Astrocyte (in vitro differentiated cells and primary cell): ENCODE measurements around the gene SNRPD3. TPM values are rescaled to one million over a fixed set of nuclear protein-coding genes. Genes with fewer than 3 reads are reported as not detected.

Source experiments
- DNase-seq: peaks from one replicate; pipeline ENCODE4 v3.0.0-alpha.2; 2010; ENCODE audit warnings: low read depth
- FAIRE-seq: peaks from 2 replicates; lab custom pipeline; 2011; peaks lifted over from hg19 to GRCh38; lab: Jason Lieb, UNC
- H2AFZ ChIP-seq: 2 replicates; pipeline ENCODE4 v1.6.0; 2012; ENCODE audit warnings: low read depth, low read length, inconsistent platforms
- H3K27ac ChIP-seq: 2 replicates; pipeline ENCODE4 v1.5.1; 2011; ENCODE audit warnings: low read depth, low read length, inconsistent platforms
- H3K27me3 ChIP-seq: 2 replicates; pipeline ENCODE4 v1.6.0; 2011; ENCODE audit warnings: low read length, inconsistent platforms; ENCODE audit not compliant: insufficient read depth
- H3K36me3 ChIP-seq: 2 replicates; pipeline ENCODE4 v1.5.1; 2011; ENCODE audit warnings: low read length, inconsistent platforms; ENCODE audit not compliant: insufficient read depth
- H3K4me1 ChIP-seq: 2 replicates; pipeline ENCODE4 v1.5.1; 2011; ENCODE audit warnings: low read length, inconsistent platforms; ENCODE audit not compliant: insufficient read depth
- H3K4me2 ChIP-seq: 2 replicates; pipeline ENCODE4 v1.6.0; 2012; ENCODE audit warnings: low read length, inconsistent platforms
- H3K4me3 ChIP-seq: 2 replicates; pipeline ENCODE4 v1.5.1; 2011; ENCODE audit warnings: low read depth, mild to moderate bottlenecking, low read length, inconsistent platforms; ENCODE audit not compliant: insufficient read depth
- H3K79me2 ChIP-seq: 2 replicates; pipeline ENCODE4 v1.6.0; 2012; ENCODE audit warnings: mild to moderate bottlenecking, low read length, inconsistent platforms; ENCODE audit not compliant: insufficient read depth
- H3K9ac ChIP-seq: 2 replicates; pipeline ENCODE4 v1.6.0; 2012; ENCODE audit warnings: mild to moderate bottlenecking, low read length, inconsistent platforms
- H3K9me3 ChIP-seq: 2 replicates; pipeline ENCODE4 v1.5.1; 2012; ENCODE audit warnings: low read depth, mild to moderate bottlenecking, low read length, inconsistent platforms; ENCODE audit not compliant: insufficient read depth
- H4K20me1 ChIP-seq: 2 replicates; pipeline ENCODE4 v1.6.0; 2012; ENCODE audit warnings: low read length, inconsistent platforms; ENCODE audit not compliant: insufficient read depth
- H3K27ac Mint-ChIP-seq: one replicate; pipeline ENCODE4 v1.8.0; 2021; ENCODE audit warnings: mild to moderate bottlenecking, mixed read lengths; ENCODE audit not compliant: unreplicated experiment
- H3K27me3 Mint-ChIP-seq: one replicate; pipeline ENCODE4 v1.8.0; 2021; ENCODE audit warnings: low read depth, mixed read lengths; ENCODE audit not compliant: unreplicated experiment
- H3K36me3 Mint-ChIP-seq: one replicate; pipeline ENCODE4 v1.8.0; 2021; ENCODE audit warnings: low read depth, mixed read lengths; ENCODE audit not compliant: unreplicated experiment
- H3K4me1 Mint-ChIP-seq: one replicate; pipeline ENCODE4 v1.8.0; 2021; ENCODE audit warnings: low read depth, mixed read lengths; ENCODE audit not compliant: unreplicated experiment
- H3K4me3 Mint-ChIP-seq: one replicate; pipeline ENCODE4 v1.8.0; 2021; ENCODE audit warnings: mild to moderate bottlenecking, moderate library complexity, mixed read lengths; ENCODE audit not compliant: unreplicated experiment
- H3K9me3 Mint-ChIP-seq: one replicate; pipeline ENCODE4 v1.8.0; 2021; ENCODE audit warnings: mild to moderate bottlenecking, mixed read lengths; ENCODE audit not compliant: unreplicated experiment
- CTCF ChIP-seq: IDR thresholded peaks from 2 replicates; pipeline ENCODE4 v1.5.1; 2011; ENCODE audit warnings: low read depth, mild to moderate bottlenecking, inconsistent platforms, low read length, moderate library complexity; ENCODE audit not compliant: insufficient read depth
- EZH2 ChIP-seq: IDR thresholded peaks from 2 replicates; pipeline ENCODE4 v1.6.1; 2012; ENCODE audit warnings: mild to moderate bottlenecking, low read length, inconsistent platforms; ENCODE audit not compliant: insufficient read depth
- total RNA-seq: library from RNA; stranded (reverse); gene quantifications from 2 replicates; pipeline ENCODE4 v1.2.1, GENCODE V29; 2021

SNRPD3 gene
- total RNA-seq, 1 donor from 2014 or later, result 97.3 TPM

- H3K27ac Mint-ChIP-seq, result no peak overlapping the region
- no peak overlapping the region for H3K27ac ChIP-seq
- H3K27me3 ChIP-seq, result no peaks in the 10 kb centered on the region
- no peaks in the 10 kb centered on the region for H3K27me3 Mint-ChIP-seq
- H3K9ac ChIP-seq, result no peak overlapping the region
- H3K36me3 Mint-ChIP-seq, result peaks cover 19% of the 10 kb centered on the region
- DNase-seq (no peak), FAIRE-seq (no peak)
- H4K20me1 ChIP-seq, result peaks cover 43% of the 10 kb centered on the region
- no peaks in the 10 kb centered on the region for H3K9me3 ChIP-seq
- no peaks in the 10 kb centered on the region for H3K4me1 Mint-ChIP-seq
- no peak overlapping the region for H3K4me2 ChIP-seq
- H2AFZ ChIP-seq, result no peak overlapping the region
- H3K4me1 ChIP-seq, result no peaks in the 10 kb centered on the region
- H3K4me3 Mint-ChIP-seq, result no peak overlapping the region
- no peaks in the 10 kb centered on the region for H3K9me3 Mint-ChIP-seq
- peaks cover 22% of the 10 kb centered on the region for H3K36me3 ChIP-seq
- peaks cover 32% of the 10 kb centered on the region for H3K79me2 ChIP-seq
- H3K4me3 ChIP-seq, result no peak overlapping the region
- TF ChIP-seq EZH2 (no peak), CTCF (no peak)
These were observed 15.5 kb downstream of the SNRPD3 start for GRCh38 chr22:24571266-24571665.

- no peak overlapping the region for H2AFZ ChIP-seq
- Mint-ChIP-seq H3K27me3 (no peaks in the 10 kb centered on the region), H3K9me3 (no peaks in the 10 kb centered on the region), H3K4me1 (peaks cover 2% of the 10 kb centered on the region), H3K27ac (no peak overlapping the region), H3K36me3 (peaks cover 25% of the 10 kb centered on the region), H3K4me3 (no peak overlapping the region)
- no peaks in the 10 kb centered on the region for H3K4me1 ChIP-seq
- H3K4me3 ChIP-seq, result no peak overlapping the region
- H3K9me3 ChIP-seq, result no peaks in the 10 kb centered on the region
- no peak overlapping the region for H3K9ac ChIP-seq
- TF ChIP-seq CTCF (no peak), EZH2 (no peak)
- H3K36me3 ChIP-seq, result peaks cover 6% of the 10 kb centered on the region
- H4K20me1 ChIP-seq, result peaks cover 7% of the 10 kb centered on the region
- FAIRE-seq (no peak), DNase-seq (no peak)
- no peak overlapping the region for H3K4me2 ChIP-seq
- no peak overlapping the region for H3K27ac ChIP-seq
- no peaks in the 10 kb centered on the region for H3K27me3 ChIP-seq
- H3K79me2 ChIP-seq, result no peaks in the 10 kb centered on the region
These were observed 21.0 kb downstream of the SNRPD3 start for GRCh38 chr22:24576778-24577177.

- FAIRE-seq, result no peak
- H3K27me3 Mint-ChIP-seq, result no peaks in the 10 kb centered on the region
These were observed 22.8 kb downstream of the SNRPD3 start for GRCh38 chr22:24578355-24579257.

More at GRCh38 chr22:24578355-24579257, 22.8 kb downstream of the SNRPD3 start:
- Histone ChIP-seq H3K79me2 (no peaks in the 10 kb centered on the region), H3K9me3 (no peaks in the 10 kb centered on the region), H3K4me2 (no peak overlapping the region), H3K27ac (no peak overlapping the region), H3K27me3 (no peaks in the 10 kb centered on the region), H3K9ac (no peak overlapping the region), H4K20me1 (no peaks in the 10 kb centered on the region), H3K4me1 (peaks cover 5% of the 10 kb centered on the region), H3K4me3 (no peak overlapping the region), H2AFZ (no peak overlapping the region), H3K36me3 (no peaks in the 10 kb centered on the region)
- no peak for TF ChIP-seq CTCF
- DNase-seq, result no peak
- H3K4me3 Mint-ChIP-seq, result no peak overlapping the region
- H3K36me3 Mint-ChIP-seq, result peaks cover 12% of the 10 kb centered on the region
- no peak overlapping the region for H3K27ac Mint-ChIP-seq
- peaks cover 4% of the 10 kb centered on the region for H3K4me1 Mint-ChIP-seq
- no peaks in the 10 kb centered on the region for H3K9me3 Mint-ChIP-seq
